ENCODE data around the gene IRX6.

Gene IRX6

GRCh38 chr16:55324285-55325079 lies 479 bp downstream of the IRX6 start:
- DNase-seq (ENCODE audit: low spot score): no peak

GRCh38 chr16:55325080-55325447 lies 1.1 kb downstream of the IRX6 start:
- DNase-seq (ENCODE audit: low spot score): no peak

- DNase-seq (ENCODE audit: low spot score): no peak
These were observed 1.6 kb downstream of the IRX6 start for GRCh38 chr16:55325458-55326109.

GRCh38 chr16:55326261-55327092 lies 2.5 kb downstream of the IRX6 start:
- no peak for DNase-seq (ENCODE audit: low spot score)

GRCh38 chr16:55328611-55329569 lies 4.9 kb downstream of the IRX6 start:
- no peak for DNase-seq (ENCODE audit: low spot score)

- DNase-seq (ENCODE audit: low spot score): no peak
These were observed 5.9 kb downstream of the IRX6 start for GRCh38 chr16:55329791-55330428.

- DNase-seq (ENCODE audit: low spot score): no peak
These were observed 7.0 kb downstream of the IRX6 start for GRCh38 chr16:55330781-55331647.

- DNase-seq (ENCODE audit: low spot score): no peak
These were observed 7.7 kb downstream of the IRX6 start for GRCh38 chr16:55331648-55332185.

- no peak for DNase-seq (ENCODE audit: low spot score)
These were observed 9.7 kb downstream of the IRX6 start for GRCh38 chr16:55333684-55334083.

- no peak for DNase-seq (ENCODE audit: low spot score)
These were observed 14.6 kb downstream of the IRX6 start for GRCh38 chr16:55338646-55339045.

- DNase-seq (ENCODE audit: low spot score): no peak
These were observed 16.4 kb downstream of the IRX6 start for GRCh38 chr16:55340445-55340844.

GRCh38 chr16:55341681-55342080 lies 17.7 kb downstream of the IRX6 start:
- DNase-seq (ENCODE audit: low spot score): no peak

GRCh38 chr16:55346475-55346874 lies 22.5 kb downstream of the IRX6 start:
- no peak for DNase-seq (ENCODE audit: low spot score)

- DNase-seq (ENCODE audit: low spot score): no peak
These were observed 25.9 kb downstream of the IRX6 start for GRCh38 chr16:55349867-55350266.

GRCh38 chr16:55350984-55351383 lies 27.0 kb downstream of the IRX6 start:
- DNase-seq (ENCODE audit: low spot score): no peak

GRCh38 chr16:55351936-55352335 lies 27.9 kb downstream of the IRX6 start:
- DNase-seq (ENCODE audit: low spot score): no peak

GRCh38 chr16:55357241-55357640 lies 33.2 kb downstream of the IRX6 start:
- DNase-seq (ENCODE audit: low spot score): no peak

GRCh38 chr16:55359946-55360345 lies 35.9 kb downstream of the IRX6 start:
- no peak for DNase-seq (ENCODE audit: low spot score)

GRCh38 chr16:55364811-55365210 lies 40.8 kb downstream of the IRX6 start:
- DNase-seq (ENCODE audit: low spot score): no peak

GRCh38 chr16:55367301-55367811 lies 43.4 kb downstream of the IRX6 start:
- no peak for DNase-seq (ENCODE audit: low spot score)

All from SW480 (cell line).